Activated naive CD4-positive, alpha-beta T cell treated with Interleukin-2 at 50 U/mL for 16 hours (primary cell): Measurements from ENCODE around the gene LY6G5C.

Experiments
- DNase-seq: peaks from one replicate; pipeline ENCODE4 v3.0.0-alpha.2; 2020

Gene LY6G5C

DNA sequence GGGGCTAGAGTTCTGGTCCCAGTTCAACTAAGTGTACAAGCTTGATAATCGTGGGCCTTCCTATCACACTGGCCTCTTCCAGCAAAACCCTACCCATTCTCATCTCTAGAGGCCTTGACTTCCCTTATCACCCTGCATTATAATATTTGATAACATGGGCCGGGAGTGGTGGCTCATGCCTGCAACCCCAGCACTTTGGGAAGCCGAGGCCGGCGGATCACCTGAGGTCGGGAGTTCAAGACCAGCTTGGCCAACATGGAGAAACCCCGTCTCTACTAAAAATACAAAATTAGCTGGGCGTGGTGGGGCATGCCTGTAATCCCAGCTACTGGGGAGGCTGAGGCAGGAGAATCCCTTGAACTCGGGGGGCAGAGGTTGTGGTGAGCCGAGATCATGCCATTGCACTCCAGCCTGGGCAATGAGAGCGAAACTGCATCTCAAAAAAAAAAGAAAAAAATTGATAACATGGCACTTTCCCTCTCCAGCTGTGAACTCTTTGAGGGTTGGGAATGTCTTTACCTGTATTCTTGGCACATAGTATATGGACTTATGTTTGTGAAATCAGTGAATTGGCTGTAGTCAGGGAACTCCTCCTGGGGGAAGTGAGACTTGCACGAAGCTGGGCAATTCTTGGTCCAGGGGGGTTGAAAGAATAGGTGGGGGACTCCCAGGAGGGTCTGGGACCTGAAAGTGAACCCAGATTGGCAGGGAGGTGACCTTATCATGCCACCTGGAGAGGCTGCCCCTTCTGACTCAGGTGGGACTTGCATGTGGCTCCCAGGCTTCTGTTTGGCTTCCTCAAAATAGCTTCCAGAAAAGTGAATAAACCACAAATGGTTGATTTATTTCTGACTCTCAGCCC, 19.4 kb downstream of the LY6G5C start:
- no peak for DNase-seq

DNA sequence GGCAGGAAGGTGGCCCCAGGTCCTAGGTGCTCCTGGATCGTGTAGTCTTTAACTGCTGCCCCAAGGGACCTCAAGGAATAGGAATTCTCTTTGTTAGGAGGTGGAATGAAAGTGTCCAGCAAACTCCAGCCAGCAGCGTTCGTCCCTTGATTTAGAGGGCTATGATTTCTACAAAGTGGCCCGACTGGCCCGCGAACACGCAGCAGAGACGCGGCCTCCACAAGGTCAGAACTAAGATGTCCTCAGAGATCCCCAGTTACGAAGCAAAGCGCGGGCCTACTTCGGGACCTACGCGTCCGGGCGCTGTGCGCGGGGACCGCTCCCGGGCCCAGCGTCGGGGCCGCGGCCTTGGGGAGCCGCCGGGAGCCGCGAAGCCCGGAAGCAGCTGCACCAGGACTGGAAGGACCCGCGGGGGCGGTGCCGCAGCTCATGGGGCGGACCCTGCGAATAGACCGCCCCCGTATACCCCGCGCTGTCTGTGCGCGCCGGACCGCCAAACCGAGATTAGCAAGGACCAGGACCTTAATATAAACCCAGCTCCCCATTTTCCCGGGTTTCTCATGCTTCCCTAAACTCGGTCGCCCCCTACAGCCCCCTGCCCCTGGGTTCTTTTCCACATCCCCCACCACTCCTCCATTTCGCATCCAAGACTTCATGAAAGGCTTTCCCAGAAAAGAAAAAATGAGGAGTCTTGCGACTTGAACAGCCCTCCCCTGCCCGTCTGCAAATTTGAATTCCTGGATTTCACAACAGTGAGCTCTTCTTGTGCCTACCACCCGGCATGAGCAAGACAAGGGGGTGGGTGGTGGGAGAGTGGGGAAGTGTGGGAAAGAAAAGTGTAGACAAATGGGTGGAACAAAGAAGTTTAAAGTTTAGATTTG, 20.2 kb downstream of the LY6G5C start, which contains the start of gene C6orf47:
C6orf47 (minus strand) TSS at position 398 of the 881 bp plus-strand sequence. CDS start 831 bp downstream, outside the sequence.
- DNase-seq: peak; percentile 73

DNA sequence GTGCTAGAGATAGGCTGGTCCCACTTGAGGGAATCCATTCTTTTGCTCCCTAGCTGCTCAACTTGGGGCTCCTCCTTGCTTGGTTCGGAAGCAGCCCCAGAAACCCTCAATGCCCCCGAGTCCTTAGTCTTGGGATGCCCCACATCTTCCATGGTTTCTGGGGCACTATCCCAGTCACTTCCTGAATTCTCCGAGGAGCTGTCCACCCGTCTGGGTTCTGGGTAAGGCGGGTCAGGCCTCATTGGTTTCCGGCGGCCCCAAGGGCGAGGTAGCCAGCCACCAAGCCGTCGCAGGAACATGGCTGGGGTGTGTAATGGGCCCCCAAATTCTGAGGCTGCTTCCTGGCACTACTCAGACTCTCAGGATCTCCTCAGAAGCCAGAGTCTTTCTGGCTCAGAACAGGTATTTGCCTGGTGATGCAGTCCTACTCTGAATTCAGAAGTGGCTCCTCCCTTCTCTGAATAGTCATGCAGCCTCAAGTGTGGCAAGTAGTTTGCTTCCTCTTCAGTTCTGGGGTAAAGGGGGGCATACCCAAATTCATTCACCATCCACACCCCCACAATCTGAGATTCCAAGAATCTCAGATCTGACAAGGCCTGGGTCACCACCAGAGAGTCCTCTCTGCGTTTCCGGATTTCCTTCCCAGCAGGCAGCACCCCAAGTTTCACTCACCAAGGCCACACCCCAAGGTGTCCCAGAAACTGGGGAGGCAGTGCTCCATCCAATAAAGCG, 21.1 kb downstream of the LY6G5C start:
- peak; percentile 34 for DNase-seq

DNA sequence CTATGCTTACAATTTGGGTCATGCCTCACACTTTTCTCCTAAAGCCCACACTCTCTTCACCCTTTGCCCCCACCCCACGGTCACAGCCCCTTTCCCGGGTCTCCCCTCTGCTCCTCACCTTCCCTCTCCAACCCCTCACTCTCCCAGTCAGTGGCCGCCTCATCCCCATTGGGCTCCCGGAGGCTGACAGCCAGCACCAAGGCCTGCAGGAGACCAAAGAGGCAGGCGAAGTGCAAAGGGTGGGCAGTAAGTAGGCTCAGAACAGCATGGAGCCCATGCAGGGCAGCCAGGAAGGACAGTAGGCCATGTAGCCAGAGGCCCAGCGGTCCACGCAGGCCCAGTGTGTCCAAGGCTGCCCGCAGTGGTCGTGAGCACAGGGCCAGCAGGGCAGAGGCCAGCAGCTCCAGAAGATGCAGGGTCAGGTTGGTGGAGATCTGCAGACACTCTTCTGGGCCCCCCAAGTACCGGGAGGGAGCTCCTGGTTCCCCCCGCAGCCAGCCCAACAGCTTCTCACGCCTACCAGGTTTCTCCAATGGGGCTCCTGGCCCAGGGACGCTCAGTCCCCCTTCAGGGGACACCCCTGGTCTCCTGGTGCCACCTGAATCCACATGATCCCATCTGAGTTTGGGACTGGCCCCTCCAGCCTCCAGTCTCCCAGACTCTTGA, 21.8 kb downstream of the LY6G5C start:
- DNase-seq: no peak

DNA sequence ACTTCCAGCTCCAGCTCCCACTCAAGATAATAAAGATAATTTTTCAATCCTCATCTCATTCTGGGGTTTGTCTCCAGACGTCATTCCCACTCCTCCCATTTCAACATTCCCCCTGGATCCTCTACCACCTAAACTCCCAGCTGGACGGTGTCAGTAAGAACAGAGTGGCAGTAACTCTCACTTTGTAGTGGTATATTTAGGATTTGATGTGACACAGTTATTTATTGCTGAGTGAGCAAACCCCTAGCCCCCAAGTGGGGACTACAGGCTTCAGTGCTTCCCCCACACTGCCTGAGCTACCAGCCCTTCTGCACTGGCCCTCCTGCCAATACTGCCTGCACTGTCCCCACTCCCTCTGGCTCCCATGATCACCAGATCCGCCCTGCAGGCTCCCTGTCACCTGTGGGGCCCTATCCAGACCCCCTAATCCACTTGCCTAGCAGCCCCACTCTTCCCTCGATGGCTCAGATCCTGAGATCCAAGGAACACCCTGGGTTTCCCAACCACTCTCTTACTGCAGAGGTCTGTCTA, 22.6 kb downstream of the LY6G5C start:
- DNase-seq: no peak

DNA sequence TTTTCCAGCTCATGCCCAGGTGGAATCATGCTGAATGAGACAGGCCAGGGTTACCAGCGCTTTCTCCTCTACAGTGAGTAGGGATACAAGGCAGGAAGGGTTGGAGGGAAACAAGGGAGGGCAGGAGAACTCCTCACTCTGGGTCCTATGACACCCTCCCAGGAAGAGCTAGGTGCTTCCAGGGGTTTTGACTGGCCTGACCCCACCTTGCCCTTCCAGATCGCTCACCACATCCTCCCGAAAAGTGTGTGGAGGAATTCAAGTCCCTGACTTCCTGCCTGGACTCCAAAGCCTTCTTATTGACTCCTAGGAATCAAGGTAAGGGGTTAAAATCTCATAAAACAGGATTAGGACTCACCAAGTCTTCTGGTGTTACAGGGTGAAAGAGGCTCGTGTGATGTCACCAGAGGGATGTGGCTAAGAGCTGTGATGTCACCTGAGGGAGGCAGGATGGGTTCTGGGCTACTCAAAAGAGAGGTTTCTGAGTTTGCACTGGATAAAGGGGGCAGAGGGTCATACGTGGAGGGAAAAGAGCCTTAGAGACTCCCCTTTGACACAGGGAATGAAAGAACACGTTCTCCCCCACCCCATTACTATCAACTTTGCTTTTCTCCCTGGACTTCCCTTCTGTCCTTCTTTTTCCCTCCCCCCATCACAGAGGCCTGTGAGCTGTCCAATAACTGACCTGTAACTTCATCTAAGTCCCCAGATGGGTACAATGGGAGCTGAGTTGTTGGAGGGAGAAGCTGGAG, 23.3 kb downstream of the LY6G5C start:
- peak; percentile 21 for DNase-seq

DNA sequence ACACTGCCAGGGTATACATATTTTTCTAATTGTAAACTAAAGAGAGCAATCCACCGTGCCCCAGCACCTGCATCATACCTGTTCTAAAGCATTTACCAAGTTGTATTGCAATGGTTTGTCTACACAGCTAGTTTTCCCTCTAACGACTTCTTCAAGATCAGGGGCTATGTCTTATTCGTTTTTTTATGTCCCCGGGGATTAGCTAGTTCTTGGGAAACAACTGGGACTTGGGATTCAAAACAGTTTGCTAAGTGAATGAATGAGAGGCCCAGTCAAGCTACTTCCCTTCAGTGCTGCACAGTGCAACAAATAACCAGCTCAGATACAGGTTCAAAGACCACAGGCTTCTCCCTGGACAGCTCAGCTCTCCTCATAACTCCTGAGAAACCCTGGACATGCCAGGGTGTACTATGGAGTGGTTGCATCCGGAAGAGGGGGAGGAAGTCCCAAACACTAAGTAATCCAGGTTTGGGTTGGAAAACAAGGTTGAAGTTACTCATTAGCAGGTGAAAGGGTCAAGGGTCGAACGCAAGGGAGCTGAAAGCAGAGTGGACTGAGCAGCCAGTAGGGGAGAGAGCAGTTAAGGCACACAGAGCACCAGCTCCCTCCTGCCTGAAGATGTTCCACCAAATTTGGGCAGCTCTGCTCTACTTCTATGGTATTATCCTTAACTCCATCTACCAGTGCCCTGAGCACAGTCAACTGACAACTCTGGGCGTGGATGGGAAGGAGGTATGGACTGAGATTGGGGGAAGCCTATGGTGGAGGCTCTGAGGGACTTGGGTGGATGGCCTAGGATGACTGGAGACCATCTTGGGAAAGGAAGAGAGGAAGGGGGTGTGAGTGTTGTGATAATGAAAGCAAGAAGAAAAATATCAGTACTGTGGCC, 25.3 kb downstream of the LY6G5C start, which contains the start of gene APOM:
APOM (plus strand) TSS at position 546 of the 889 bp plus-strand sequence; CDS start at position 619, 73 bp downstream.
- no peak for DNase-seq

DNA sequence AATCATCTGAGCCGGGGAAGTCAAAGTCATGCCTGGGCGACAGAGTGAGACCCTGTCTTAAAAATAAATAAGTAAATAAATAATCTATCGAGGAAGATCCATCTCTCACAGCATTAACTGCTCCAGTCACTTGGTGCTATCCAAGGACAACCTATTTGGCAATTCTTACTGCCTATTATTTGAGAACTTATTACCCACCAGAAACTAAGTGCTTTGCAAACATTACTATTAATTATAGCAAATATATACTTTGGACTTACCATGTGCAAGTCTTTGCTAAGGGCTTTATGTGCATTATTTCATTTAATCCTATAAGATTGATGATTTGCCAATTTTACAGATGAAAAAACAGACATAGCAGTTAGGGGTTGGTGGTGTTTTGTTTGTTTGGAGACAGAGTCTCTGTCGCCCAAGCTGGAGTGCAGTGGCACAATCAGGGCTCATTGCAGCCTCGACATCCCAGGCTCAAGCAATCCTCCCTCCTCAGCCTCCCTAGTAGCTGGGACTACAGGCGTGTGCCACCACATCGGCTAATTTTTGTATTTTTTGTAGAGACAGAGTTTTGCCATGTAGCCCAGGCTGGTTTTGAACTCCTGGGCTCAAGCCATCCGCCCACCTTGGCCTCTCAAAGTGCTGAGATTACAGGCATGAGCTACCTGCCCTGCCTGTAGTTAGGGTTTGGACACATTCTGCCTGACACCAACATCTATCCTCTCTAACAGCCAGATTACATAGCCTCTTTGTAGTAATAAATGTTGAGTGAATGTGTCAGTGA, 26.1 kb downstream of the LY6G5C start:
- no peak for DNase-seq

DNA sequence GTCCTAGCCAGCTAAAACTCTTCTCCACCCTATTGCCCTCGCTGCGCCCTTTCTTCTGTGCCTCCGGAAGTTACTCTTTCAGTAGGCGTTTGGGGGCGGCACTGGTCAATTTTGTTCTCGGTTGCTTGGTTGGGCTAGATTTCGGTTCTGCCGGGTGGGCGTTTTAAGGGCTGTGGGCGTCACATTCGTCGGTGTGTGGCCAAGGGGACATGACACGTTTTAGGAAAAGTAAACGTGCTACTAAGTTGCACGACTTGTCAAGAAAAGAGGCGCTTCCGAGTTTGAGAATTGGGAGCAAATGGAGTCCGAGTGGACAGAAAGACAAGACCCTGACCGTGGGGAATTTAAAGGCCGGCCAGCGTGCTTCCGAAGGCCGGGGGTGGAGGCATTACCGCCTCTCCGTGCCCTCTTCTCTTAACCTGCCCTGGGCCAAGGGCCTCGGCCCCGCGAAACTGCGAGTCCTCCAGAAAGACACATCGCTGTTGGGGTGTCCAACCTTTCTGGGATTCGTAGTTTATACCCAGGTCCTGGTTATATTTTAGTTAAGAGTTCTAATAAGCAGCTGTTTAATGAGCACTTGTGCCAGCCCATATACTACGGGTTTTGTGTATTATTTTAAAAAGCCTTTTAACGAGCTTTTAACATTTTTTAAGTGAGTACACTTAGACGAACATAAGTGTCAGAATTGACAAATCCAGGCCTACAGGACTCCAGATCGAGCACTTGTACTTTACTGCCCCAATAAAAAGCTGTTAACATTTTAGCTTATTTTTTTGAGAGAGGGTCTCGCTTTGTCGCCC, 27.7 kb downstream of the LY6G5C start:
- peak; percentile 89 for DNase-seq

DNA sequence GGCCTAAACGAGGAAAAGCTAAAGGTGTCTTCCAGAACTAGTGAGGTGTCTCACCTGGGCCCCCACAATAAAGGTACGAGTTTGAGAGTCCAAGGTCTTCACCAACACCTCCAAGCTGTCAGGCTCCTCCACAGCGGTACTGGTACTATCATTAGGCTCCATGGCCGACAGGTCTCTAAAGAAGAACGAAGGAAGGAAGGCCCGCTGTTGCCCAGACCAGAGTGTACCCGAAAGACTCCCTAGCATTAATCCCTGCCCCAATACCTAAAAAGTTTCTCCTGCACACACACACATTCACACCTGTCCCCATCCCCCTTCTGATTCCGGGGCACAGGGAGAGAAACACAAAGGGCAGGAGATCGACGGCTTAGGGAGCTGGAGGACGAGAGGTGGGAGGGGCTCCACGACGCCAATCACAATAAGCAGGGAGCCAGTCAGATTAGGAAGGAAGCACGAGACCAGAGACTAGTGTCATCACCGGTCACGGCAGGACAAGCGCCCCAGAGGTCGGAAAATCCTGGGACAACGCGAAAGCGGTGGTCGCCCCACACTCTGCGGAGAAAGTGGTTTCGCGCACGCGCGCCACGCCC, 29.2 kb downstream of the LY6G5C start:
- no peak for DNase-seq

DNA sequence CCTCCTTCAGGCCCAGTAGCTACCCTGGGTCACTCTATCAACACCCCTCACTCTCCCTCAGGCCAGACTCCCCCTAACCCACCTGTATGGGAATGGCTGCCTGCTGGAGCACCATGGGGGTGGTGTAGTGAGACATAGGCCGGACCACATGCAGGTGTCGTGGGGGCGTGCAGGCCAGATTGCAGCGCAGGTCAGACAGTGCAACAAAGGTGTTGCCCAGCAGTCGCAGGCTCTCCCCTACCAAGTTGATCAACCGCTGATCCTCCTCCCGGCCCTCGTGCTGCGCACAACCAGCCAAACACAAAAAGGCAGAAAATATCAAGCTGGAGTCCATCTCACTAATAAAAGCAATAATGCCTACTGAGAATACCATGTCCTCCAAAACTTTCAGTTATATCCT, 35.5 kb downstream of the LY6G5C start:
- DNase-seq: no peak

DNA sequence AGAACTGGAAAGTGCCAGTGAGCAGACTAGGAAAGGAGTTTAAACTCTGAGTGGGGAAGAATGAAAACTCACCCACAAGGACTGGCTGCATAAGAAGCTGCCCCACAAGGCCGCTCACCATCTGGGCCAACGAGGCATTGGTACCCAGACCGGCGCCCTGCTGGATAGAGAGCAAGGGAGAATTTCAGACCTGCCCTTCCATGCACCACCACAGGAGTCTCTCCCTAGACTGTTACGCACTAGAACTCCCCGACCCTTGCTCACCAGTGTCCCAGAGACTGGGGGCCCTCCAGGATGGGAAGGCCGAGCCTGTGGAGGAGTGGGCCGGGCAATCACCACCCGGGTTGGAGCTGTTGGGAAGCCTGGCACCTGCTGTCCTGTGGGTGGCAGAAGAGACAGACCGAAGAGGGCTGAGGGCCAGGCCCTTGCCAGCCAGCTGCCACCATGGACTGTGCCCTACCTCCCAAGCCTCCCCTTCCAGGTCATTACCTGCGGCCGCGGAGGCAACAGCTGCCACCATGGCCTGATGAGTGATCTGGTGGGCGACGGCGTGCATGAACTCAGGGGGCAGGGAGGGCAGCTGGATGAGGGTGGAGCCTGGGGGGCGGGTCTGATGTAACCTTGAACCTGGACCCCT, 36.9 kb downstream of the LY6G5C start:
- no peak for DNase-seq

DNA sequence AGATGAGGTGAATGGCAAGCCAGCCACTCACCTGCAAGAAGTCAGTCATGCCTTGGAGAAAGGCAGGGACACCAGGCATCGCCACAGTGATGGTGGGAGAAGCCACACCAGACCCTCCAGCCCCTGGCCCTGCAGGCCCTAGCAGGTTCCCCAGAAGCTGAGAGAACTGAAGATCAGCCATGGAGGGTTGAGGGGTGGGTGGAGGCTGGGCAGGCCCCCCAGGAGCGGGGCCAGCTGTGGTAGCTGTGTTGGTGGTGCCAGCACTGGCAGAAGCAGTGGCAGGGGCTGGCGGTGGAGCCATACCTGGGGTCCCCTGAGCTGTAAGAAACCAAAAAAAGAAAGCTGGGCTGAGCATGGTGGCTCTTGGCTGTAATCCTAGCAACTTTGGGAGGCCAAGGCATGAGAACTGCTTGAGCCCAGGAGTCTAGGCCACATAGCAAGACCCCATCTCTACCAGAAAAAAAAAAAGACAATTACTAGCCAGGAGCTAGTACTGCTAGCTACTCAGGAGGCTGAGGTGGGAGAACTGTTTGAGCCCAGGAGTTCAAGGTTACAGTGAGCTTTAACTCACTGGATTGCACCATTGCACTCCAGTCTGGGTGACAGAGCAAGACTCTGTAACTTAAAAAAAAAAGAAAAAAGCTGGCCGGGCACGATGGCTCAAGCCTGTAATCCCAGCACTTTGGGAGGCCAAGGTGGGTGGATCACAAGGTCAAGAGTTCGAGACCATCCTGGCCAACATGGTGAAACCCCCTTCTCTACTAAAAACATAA, 37.9 kb downstream of the LY6G5C start:
- DNase-seq: no peak

DNA sequence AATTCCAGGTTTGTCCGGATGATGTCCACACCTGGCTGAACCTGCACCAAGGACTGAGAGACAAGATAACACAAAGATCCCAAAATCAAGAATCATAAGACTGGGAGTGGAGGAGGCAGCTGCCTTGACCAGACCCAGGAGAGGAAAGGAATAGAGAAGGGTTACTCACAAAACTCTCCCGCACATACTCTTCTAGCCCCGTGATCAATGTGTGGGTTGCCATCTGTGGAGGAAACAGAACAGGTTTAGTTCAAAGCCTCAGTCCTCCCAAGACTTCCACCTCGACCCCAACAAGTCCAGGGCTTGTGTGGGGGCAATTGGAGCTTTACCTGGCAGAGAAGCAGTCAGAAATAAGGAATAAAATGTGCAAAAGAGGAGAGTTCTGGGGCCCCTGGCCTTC, 39.5 kb downstream of the LY6G5C start:
- no peak for DNase-seq

DNA sequence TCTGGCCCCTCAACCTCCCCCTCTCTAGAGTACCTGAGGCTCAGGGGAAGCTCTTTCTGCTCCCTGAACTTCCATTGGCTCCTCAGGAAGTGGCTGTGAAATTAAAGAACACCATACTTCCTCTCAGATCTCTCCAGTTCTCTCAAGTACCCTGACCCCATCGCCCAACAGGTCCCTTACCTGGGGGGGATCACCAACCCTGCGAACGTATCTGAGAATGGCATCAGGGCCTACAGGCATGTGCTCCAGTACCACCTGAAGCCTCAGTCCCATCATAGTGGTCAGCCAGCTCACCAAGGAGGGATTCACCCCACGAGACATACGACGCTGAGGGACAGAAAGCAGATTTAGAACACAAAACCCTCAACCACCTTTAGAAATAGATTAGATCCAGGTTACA, 40.3 kb downstream of the LY6G5C start:
- DNase-seq: no peak

DNA sequence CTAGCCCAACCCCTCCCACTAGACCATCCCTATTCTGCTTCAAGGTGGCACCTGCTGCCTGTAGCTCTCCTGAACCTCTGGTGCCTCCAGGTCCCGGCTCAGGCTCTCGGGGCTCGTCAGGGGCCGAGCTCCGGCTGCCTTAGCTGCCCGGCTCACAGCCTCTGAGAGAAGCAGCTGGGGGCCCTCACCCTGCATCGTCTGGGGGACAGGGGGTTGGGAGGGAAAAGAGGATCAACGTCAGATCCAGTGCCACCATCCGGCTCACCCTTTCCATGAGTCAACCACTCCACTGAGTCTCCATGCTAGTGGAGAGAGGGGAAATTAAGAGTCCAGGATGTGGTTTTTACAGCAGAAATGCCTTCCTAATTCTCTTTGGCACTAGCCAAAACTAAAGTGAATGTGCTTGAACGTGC, 41.4 kb downstream of the LY6G5C start:
- DNase-seq: peak; percentile 31

DNA sequence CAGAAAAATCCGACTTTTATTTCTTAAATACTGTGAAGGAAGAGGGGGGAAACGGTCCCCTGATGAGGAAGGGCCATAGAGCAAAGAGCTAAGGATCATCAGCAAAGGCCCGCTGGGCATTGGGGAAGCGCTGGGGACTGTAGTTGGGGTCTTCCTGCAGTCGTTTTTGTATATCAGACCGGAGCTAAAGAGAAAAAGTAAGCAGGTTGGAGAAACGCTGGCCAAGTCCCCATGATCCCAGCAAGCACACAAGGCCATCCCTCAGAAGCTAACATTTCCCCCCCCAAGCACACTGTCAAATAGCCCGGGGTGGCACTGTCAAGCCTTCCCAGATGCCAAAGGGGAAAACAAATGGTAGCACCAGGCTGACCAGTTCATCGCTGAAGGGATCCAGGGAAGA, 41.8 kb downstream of the LY6G5C start:
- DNase-seq: no peak
